NCI-H2081 treated with DMSO at 0.1 percent for 48 hours (cell line): Measurements from ENCODE around the gene SHOC2.

ENCODE experiments used
- DNase-seq: peaks from one replicate; lab custom pipeline; 2025; lab: John Stamatoyannopoulos, UW

The SHOC2 gene

GRCh38 chr10:110985497-110986275 lies 66.3 kb downstream of the SHOC2 start:
- no peak for DNase-seq

DNA sequence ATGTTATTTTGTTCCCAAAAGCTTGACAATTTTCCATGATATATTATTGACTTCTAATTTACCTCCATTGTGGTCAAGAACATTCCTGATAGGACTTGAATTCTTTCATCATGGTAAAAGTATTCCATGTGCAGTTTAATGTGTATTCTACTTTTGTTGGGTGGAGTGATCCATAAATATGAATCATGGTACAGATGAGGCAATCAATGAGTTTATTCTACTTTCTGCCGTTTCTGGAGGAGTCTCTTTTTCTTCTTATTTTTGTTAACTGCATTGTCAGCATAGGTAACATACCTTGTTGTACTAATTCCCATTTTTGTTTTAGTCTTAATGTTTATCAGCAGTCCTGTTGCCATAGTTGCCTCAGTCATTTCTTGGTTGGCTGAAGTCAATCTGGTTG lies 69.6 kb downstream of the SHOC2 start:
- DNase-seq = no peak

GRCh38 chr10:110992006-110992800 lies 72.8 kb downstream of the SHOC2 start:
- DNase-seq = no peak

DNA sequence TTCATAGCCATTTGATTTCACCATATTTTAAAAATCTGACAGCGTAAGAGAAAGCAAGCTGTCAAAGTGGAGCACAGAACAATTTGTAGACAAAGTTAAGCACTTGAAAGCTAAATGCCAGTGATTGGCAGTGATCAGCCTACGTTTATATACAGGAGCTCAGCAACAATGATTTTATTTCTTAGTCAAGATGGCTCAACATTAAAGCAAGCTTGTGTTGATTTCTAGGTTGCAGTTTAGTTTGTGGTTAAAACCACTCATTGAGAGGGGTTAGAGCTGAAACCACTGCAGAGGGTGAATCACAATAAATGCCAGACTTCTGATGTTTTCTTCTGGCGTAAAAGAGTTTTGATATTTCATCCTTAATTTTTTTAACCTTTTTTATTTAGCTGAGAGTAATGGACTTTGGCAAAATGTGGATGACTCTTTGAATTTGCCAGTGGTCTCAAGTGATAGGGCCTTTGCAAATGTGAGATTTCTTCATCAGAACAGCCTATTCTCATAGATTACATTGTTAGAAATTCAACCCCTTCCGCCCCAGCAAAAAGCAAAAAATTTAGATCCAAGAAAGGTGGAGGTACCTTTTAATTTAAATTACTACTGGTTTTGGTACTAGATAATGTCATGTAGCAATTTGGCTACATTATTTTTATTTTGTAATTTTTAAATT lies 73.8 kb downstream of the SHOC2 start:
- no peak for DNase-seq

DNA sequence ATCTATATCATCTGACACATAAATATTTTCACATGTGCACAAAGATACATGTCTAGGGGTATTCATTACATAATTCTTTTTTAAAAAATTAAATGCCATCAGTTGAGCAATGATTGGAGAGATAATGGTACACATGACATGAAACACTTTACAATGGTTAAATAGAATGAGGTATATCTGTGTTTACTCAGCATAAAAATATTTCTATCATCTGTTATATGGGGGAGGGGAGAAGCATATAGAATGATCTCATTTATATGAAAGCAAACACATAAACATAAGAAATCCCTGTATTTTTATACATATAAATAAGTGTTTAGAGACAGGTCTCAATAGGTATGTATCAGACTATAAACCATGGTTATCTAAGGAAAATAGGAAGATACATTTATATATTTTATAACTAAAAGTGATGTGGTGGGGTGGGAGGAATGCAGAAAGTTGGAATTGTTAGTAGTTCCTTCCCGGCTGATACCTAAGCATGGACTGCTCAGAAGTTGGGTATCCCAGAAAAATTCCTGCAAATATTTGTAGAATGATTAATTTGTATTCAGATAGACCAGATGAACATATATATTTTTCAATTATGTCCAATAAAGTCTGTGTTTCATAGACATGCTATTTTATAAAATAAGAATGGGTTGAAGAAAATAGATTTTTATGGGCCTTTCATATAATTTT lies 75.1 kb downstream of the SHOC2 start:
- DNase-seq = no peak

- DNase-seq = no peak
Observed at GRCh38 chr10:110995301-110995700, 75.9 kb downstream of the SHOC2 start.

- DNase-seq = no peak
Observed at GRCh38 chr10:110996256-110996655, 76.9 kb downstream of the SHOC2 start.

GRCh38 chr10:111004016-111004415 lies 84.6 kb downstream of the SHOC2 start:
- DNase-seq = no peak

GRCh38 chr10:111007486-111007885 lies 88.1 kb downstream of the SHOC2 start:
- DNase-seq = no peak

DNA sequence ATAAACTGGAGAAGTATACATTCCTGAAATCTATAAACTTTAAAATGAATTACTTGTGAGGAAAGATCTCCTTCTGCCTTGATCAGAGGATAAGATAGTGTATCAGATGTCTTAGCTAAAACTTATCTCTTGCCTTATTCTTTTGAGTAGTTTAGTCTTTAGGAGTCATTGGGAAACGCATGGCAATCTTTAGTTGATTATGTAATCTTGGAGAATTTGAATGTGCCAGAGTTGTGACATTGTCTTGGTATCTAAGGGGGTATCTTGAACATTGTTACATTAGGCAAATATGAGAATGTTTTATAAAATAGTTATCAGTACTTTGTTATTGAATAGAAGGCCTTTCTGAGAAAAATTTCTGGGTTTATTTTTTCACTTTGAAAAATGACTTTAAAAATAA lies 95.8 kb downstream of the SHOC2 start:
- no peak for DNase-seq

DNA sequence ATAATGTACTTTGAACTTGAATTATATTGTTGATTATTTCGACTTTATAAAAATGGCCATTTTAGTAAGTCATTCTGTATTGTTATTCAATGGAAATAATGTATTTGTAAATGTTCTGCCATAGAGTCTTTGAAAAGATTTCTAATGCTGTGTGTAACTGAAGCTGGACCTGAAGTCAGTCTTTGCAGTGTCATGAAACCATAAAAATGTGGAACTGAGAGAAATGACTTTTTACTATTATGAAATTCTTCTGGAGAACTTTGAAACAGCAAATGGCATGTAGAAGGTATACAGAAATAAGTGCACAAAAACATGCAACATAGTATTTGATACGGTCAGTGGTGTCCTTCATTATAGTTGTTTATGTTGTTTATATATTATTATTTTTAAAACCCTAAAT lies 97.7 kb downstream of the SHOC2 start:
- DNase-seq = no peak

GRCh38 chr10:111018021-111018420 lies 98.6 kb downstream of the SHOC2 start:
- DNase-seq = no peak

- no peak for DNase-seq
Observed at GRCh38 chr10:111023060-111023459, 103.7 kb downstream of the SHOC2 start.

GRCh38 chr10:111030042-111030750 lies 110.8 kb downstream of the SHOC2 start:
- no peak for DNase-seq

- no peak for DNase-seq
Observed at GRCh38 chr10:111034598-111035310, 115.3 kb downstream of the SHOC2 start.

DNA sequence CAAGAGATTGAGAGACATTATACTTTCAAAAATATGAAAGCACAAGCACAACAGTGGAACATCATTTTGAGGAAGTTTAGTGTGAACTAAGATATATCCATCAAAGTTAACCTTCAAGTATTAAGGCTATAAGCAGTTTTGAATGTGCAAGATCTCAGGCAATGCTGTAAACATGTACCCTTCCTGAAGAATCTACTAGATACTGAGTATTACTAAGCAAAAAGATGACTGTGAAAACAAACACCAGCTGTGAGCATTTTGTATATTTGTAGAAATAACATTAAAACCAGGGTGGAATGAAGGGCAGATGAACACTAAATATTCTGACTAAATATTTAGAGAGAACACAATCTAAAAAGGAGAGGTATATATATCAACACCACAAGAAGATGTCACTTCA lies 116.1 kb downstream of the SHOC2 start:
- DNase-seq = no peak

- no peak for DNase-seq
Observed at GRCh38 chr10:111037858-111038257, 118.5 kb downstream of the SHOC2 start.

- DNase-seq = no peak
Observed at GRCh38 chr10:111039522-111039921, 120.1 kb downstream of the SHOC2 start.

GRCh38 chr10:111057006-111057405 lies 137.6 kb downstream of the SHOC2 start:
- DNase-seq = no peak
